Caco-2 (cell line): ENCODE results near the gene NELL2. TPM values are rescaled to one million over a fixed set of nuclear protein-coding genes. Genes with fewer than 3 reads are reported as not detected.

Experiments
- BruUV-seq: library from RNA; stranded (reverse); fragments of 400-500 nt; replicated peaks from 2 replicates; lab custom pipeline; 2021; lab: Mats Ljungman, UMichigan
- CTCF ChIA-PET: fragments of 300-600 bp; sonication (Branson Sonifier 250); formaldehyde crosslinking; loops from one replicate; lab custom pipeline; 2022; ENCODE audit warnings: antibody characterized with exemption; lab: Charles Lee
- POLR2A ChIA-PET: fragments of 300-600 bp; sonication (Branson Sonifier 250); formaldehyde crosslinking; loops from one replicate; lab custom pipeline; 2022; ENCODE audit warnings: antibody characterized with exemption; lab: Charles Lee
- DNase-seq, 2 experiments: peaks; one replicate each; pipeline versions ENCODE4 v3.0.0 to v3.0.0-alpha.2; 2020 to 2022
- H3K27me3 ChIP-seq: replicated peaks from 2 replicates; pipeline ENCODE4 v1.6.0; 2011; ENCODE audit warnings: low read length; ENCODE audit not compliant: control insufficient read depth, insufficient read depth
- H3K36me3 ChIP-seq: 2 replicates; pipeline ENCODE4 v1.5.1; 2011; ENCODE audit warnings: low read length; ENCODE audit not compliant: control insufficient read depth, insufficient read depth
- H3K4me1 ChIP-seq: fragments of 250-450 bp; sonication (Bioruptor Pico); 2 replicates; pipeline ENCODE4 v1.5.1; 2020; ENCODE audit warnings: mild to moderate bottlenecking
- H3K4me3 ChIP-seq: 2 replicates; pipeline ENCODE4 v1.5.1; 2011; ENCODE audit warnings: low read depth, mild to moderate bottlenecking, control low read depth, low read length
- H3K9me3 ChIP-seq: fragments of 250-450 bp; sonication (Bioruptor Pico); 2 replicates; pipeline ENCODE4 v1.5.1; 2020; ENCODE audit warnings: mild to moderate bottlenecking, moderate library complexity
- H3K27ac Mint-ChIP-seq: one replicate; pipeline ENCODE4 v1.8.0; 2022; ENCODE audit warnings: mixed read lengths; ENCODE audit not compliant: unreplicated experiment
- H3K27me3 Mint-ChIP-seq: one replicate; pipeline ENCODE4 v1.8.0; 2022; ENCODE audit warnings: mixed read lengths; ENCODE audit not compliant: insufficient read depth, unreplicated experiment
- H3K36me3 Mint-ChIP-seq: one replicate; pipeline ENCODE4 v1.8.0; 2022; ENCODE audit warnings: mild to moderate bottlenecking, mixed read lengths; ENCODE audit not compliant: insufficient read depth, unreplicated experiment
- H3K4me1 Mint-ChIP-seq: one replicate; pipeline ENCODE4 v1.8.0; 2022; ENCODE audit warnings: low read depth, mixed read lengths; ENCODE audit not compliant: unreplicated experiment
- H3K4me3 Mint-ChIP-seq: one replicate; pipeline ENCODE4 v1.8.0; 2022; ENCODE audit warnings: mild to moderate bottlenecking, moderate library complexity, mixed read lengths; ENCODE audit not compliant: unreplicated experiment
- H3K9me3 Mint-ChIP-seq: one replicate; pipeline ENCODE4 v1.8.0; 2022; ENCODE audit warnings: mixed read lengths; ENCODE audit not compliant: unreplicated experiment
- intact Hi-C: fragments of 100-400 bp; cut with micrococcal nuclease; formaldehyde crosslinking; loops from one replicate; pipeline ENCODE4 v1.10.0; 2022; ENCODE audit not compliant: unreplicated experiment
- total RNA-seq: library from RNA; stranded (reverse); gene quantifications from 2 replicates; pipeline ENCODE4 v1.2.3, GENCODE V29; 2022
- TF ChIP-seq, protein P1 (sequence below), 2 experiments: fragments of 200-600 bp in 1 of 2; IDR thresholded peaks; 1 replicate in 1 of 2; 2 replicates in 1 of 2; pipeline versions ENCODE4 v1.5.1 to v1.8.0; 2011 to 2022; ENCODE audit warnings: antibody characterized with exemption in 1 of 2, control low read depth in 1 of 2, inconsistent platforms in 1 of 2, low read depth in 1 of 2, low read length in 1 of 2, mild to moderate bottlenecking in 1 of 2, moderate library complexity in 1 of 2; ENCODE audit not compliant: insufficient read depth in 1 of 2, severe bottlenecking in 1 of 2, unreplicated experiment in 1 of 2

Gene NELL2
- total RNA-seq, 1 experiment from 2014 or later = 0.70 TPM

DNA sequence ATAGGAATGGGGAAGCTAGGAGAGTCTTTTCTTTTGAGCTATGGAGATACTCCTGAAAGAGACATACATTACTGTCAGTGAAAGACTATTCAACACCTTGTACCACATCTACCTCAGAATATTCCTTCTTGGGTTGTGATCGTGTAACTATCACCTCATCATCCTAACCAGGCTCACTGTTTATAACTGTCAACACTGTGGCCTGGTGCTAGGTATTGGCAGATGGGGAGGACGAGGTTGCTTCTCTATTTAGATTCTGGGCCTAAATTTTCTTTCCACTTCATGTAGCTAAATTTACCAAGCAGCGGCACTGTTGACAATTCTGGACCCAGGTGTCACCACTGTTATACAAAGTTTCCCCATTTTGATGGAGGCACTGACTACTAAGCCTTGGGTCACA is 354.4 kb downstream of the NELL2 start:
- Histone ChIP-seq H3K36me3 (no peaks in the 10 kb centered on the region), H3K27me3 (no peaks in the 10 kb centered on the region), H3K9me3 (no peaks in the 10 kb centered on the region), H3K4me3 (no peak overlapping the region), H3K4me1 (peaks cover 23% of the 10 kb centered on the region)
- TF ChIP-seq, protein P1, sequence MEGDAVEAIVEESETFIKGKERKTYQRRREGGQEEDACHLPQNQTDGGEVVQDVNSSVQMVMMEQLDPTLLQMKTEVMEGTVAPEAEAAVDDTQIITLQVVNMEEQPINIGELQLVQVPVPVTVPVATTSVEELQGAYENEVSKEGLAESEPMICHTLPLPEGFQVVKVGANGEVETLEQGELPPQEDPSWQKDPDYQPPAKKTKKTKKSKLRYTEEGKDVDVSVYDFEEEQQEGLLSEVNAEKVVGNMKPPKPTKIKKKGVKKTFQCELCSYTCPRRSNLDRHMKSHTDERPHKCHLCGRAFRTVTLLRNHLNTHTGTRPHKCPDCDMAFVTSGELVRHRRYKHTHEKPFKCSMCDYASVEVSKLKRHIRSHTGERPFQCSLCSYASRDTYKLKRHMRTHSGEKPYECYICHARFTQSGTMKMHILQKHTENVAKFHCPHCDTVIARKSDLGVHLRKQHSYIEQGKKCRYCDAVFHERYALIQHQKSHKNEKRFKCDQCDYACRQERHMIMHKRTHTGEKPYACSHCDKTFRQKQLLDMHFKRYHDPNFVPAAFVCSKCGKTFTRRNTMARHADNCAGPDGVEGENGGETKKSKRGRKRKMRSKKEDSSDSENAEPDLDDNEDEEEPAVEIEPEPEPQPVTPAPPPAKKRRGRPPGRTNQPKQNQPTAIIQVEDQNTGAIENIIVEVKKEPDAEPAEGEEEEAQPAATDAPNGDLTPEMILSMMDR (IDR thresholded peaks at IDR 0.05; ENCODE audit: insufficient read depth in 1 of 2, low read depth in 1 of 2, low read length in 1 of 2, severe bottlenecking in 1 of 2, unreplicated experiment in 1 of 2) = no peak
- H3K27me3 Mint-ChIP-seq = no peaks in the 10 kb centered on the region
- no peaks in the 10 kb centered on the region for H3K36me3 Mint-ChIP-seq
- no peak overlapping the region for H3K27ac Mint-ChIP-seq
- DNase-seq = no peak
- H3K9me3 Mint-ChIP-seq = peaks cover 8% of the 10 kb centered on the region
- POLR2A ChIA-PET = no interaction called here
- H3K4me3 Mint-ChIP-seq = no peak overlapping the region
- H3K4me1 Mint-ChIP-seq = peaks cover 20% of the 10 kb centered on the region
- CTCF ChIA-PET = no interaction called here
- no TSS peak for BruUV-seq
- intact Hi-C loops = no loop called here

DNA sequence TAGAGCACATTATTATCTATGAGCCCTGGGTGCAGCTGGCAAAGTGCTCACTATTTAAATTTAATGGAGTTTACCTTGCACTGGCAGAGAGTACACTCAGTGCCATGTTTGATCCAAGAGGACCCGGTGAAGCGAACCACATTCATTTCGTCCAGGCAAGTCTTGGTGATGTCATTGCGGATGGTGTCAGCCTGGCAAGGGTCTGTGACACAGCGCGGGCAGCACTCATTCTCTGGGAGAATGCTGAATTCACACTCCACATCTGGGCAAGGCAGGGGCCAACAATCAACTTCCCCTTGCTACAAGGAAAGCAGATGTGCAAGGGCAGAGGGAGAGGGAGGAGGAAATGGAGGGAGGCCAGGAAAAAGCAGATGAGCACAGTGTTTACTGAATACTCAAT is 356.2 kb downstream of the NELL2 start:
- Mint-ChIP-seq H3K27me3 (no peaks in the 10 kb centered on the region), H3K4me3 (no peak overlapping the region), H3K9me3 (no peaks in the 10 kb centered on the region), H3K27ac (no peak overlapping the region), H3K4me1 (peaks cover 7% of the 10 kb centered on the region), H3K36me3 (no peaks in the 10 kb centered on the region)
- Histone ChIP-seq H3K4me3 (no peak overlapping the region), H3K36me3 (no peaks in the 10 kb centered on the region), H3K4me1 (peaks cover 6% of the 10 kb centered on the region), H3K27me3 (no peaks in the 10 kb centered on the region), H3K9me3 (no peaks in the 10 kb centered on the region)
- POLR2A ChIA-PET = no interaction called here
- TF ChIP-seq, protein P1 (IDR thresholded peaks at IDR 0.05; ENCODE audit: insufficient read depth in 1 of 2, low read depth in 1 of 2, low read length in 1 of 2, severe bottlenecking in 1 of 2, unreplicated experiment in 1 of 2) = no peak
- intact Hi-C loops = no loop called here
- CTCF ChIA-PET = no interaction called here
- no TSS peak for BruUV-seq
- DNase-seq = no peak

DNA sequence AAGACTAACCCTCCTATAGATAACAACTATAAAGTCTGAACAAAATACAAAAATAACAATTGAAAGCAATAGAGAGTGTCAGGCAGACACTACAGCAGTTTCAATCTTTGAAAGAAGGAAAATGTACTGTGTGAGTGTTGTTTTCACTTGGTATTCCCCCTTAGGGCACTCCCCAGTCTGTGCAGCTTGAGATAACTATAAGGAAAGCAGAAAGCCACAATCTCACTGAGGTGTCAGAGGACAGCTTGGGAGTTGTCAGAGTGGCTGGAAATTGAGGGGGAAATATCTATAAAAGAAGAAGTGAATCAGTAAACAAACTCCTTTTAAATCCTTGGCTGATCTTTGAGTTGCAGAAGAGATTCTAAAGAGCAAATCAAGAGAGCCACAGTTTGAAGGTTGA is 364.8 kb downstream of the NELL2 start:
- CTCF ChIA-PET = no interaction called here
- Mint-ChIP-seq H3K9me3 (no peaks in the 10 kb centered on the region), H3K27ac (no peak overlapping the region), H3K27me3 (peaks cover 5% of the 10 kb centered on the region), H3K4me1 (no peaks in the 10 kb centered on the region), H3K36me3 (no peaks in the 10 kb centered on the region), H3K4me3 (no peak overlapping the region)
- Histone ChIP-seq H3K9me3 (no peaks in the 10 kb centered on the region), H3K36me3 (no peaks in the 10 kb centered on the region), H3K4me3 (no peak overlapping the region), H3K27me3 (no peaks in the 10 kb centered on the region), H3K4me1 (no peaks in the 10 kb centered on the region)
- no peak for DNase-seq
- POLR2A ChIA-PET = no interaction called here
- BruUV-seq = no TSS peak
- TF ChIP-seq, protein P1 (IDR thresholded peaks at IDR 0.05; ENCODE audit: insufficient read depth in 1 of 2, low read depth in 1 of 2, low read length in 1 of 2, severe bottlenecking in 1 of 2, unreplicated experiment in 1 of 2) = no peak
- intact Hi-C loops = no loop called here
